Gastrocnemius medialis (tissue), 4 donors: ENCODE measurements around the gene TMEM187.

Experiments used
- POLR2A ChIP-seq, 2 donors: fragments of 450-650 bp; IDR thresholded peaks; one replicate each; pipeline ENCODE4 v1.6.1; 2017; ENCODE audit warnings: antibody characterized with exemption in 2 of 2, mild to moderate bottlenecking in 2 of 2, moderate library complexity in 2 of 2
- TF ChIP-seq, protein P1 (sequence below), 5 experiments: fragments of 450-650 bp in 3 of 5; fragments of 200-600 bp in 2 of 5; sonication (generic) in 2 of 5; IDR thresholded peaks in 4 of 5; conservative IDR thresholded peaks in 1 of 5; 1 replicate in 4 of 5; 2 replicates in 1 of 5; pipeline ENCODE4 v1.5.1; 2016 to 2019; ENCODE audit warnings: antibody characterized with exemption in 5 of 5, mild to moderate bottlenecking in 3 of 5, moderate library complexity in 3 of 5

GRCh38 chrX:153991013-153991580 is 18.5 kb downstream of the TMEM187 start:
- TF ChIP-seq, protein P1, sequence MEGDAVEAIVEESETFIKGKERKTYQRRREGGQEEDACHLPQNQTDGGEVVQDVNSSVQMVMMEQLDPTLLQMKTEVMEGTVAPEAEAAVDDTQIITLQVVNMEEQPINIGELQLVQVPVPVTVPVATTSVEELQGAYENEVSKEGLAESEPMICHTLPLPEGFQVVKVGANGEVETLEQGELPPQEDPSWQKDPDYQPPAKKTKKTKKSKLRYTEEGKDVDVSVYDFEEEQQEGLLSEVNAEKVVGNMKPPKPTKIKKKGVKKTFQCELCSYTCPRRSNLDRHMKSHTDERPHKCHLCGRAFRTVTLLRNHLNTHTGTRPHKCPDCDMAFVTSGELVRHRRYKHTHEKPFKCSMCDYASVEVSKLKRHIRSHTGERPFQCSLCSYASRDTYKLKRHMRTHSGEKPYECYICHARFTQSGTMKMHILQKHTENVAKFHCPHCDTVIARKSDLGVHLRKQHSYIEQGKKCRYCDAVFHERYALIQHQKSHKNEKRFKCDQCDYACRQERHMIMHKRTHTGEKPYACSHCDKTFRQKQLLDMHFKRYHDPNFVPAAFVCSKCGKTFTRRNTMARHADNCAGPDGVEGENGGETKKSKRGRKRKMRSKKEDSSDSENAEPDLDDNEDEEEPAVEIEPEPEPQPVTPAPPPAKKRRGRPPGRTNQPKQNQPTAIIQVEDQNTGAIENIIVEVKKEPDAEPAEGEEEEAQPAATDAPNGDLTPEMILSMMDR (IDR thresholded peaks at IDR 0.05 in 4 of 5, conservative IDR thresholded peaks at IDR 0.05 in 1 of 5): no peak
- TF ChIP-seq POLR2A (IDR thresholded peaks at IDR 0.05): no peak
